Measurements from ENCODE around the gene KMT2D.

KMT2D gene

DNA sequence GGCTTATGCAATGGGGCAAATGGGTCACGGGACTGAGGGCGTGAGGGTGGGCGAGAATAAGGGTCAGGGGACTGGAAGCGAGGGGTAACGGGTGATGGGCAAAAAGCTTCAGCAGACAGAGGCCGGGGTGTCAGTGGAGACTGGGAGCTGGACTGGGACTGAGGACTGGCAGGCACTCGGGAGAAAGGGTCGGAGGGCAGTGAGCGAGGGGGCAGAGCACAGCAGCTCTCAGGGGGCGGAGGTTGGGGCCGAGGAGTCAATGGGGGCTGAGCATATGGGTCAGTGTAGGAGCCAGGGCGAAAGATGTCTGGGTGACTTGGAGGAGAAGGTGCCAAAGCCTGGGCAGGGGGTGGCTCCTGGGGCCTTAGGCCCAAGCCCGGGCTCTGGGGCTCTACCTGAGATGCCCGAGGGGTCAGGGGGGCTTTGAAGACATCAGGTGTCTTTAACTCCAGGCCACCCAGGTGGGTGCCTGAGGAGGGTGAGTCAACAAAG lies 20.2 kb downstream of the KMT2D start:
- no peak overlapping the region for H3K4me3 ChIP-seq (ENCODE audit: control insufficient read depth, low read depth, low read length)
- DNase-seq (ENCODE audit: low read depth): no peak
- TF ChIP-seq, protein P1, sequence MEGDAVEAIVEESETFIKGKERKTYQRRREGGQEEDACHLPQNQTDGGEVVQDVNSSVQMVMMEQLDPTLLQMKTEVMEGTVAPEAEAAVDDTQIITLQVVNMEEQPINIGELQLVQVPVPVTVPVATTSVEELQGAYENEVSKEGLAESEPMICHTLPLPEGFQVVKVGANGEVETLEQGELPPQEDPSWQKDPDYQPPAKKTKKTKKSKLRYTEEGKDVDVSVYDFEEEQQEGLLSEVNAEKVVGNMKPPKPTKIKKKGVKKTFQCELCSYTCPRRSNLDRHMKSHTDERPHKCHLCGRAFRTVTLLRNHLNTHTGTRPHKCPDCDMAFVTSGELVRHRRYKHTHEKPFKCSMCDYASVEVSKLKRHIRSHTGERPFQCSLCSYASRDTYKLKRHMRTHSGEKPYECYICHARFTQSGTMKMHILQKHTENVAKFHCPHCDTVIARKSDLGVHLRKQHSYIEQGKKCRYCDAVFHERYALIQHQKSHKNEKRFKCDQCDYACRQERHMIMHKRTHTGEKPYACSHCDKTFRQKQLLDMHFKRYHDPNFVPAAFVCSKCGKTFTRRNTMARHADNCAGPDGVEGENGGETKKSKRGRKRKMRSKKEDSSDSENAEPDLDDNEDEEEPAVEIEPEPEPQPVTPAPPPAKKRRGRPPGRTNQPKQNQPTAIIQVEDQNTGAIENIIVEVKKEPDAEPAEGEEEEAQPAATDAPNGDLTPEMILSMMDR (IDR thresholded peaks at IDR 0.05; ENCODE audit: control insufficient read depth, insufficient read depth, low read depth, low read length, missing control alignments): no peak

DNA sequence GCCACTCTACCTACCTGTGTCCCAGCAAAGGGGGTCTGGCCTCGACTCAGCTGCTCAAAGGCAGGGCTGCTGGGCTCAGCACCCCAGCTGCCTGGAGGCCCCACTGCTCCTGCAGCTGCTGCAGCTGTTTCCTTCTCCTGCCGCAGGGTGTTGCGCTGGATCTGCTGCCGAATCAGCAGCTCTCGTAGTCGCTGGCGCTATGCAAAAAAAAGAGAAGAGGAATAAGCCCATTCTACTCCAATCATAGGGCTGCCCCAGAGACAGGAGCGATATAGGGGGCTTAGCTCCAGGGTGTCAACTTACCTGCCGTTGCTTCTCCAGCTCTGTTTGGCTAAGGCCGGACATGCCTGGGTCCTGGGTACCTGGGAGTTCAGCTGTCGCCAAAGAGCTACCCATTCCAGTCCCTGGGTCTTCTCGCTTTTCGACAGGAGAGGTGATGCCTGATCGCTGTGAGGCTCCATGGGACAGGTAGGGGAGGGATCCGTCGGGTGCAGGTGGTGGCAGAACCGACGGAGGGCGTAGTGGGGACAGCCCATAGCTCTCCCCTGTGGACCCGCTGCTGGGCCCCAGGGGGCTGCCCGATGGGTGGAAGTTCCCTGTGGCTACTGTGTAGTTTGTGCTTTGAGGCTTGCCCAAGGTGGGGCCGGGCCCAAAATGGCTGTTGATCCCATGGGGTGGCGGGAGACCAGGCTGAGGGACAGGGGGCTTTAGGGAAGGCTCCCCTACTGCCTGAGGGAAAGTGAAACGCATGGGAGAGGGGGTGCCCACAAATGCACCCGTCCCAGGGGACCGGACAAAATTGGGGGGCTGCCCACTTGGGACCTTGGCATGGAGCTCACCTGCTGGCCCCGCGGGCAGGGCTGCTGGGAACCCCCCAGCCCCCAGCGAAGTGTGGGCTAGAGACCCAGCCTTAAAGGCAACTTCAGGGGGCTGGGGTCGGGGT lies 20.9 kb downstream of the KMT2D start:
- DNase-seq (ENCODE audit: low read depth): no peak
- TF ChIP-seq, protein P1 (IDR thresholded peaks at IDR 0.05; ENCODE audit: control insufficient read depth, insufficient read depth, low read depth, low read length, missing control alignments): no peak
- H3K4me3 ChIP-seq (ENCODE audit: control insufficient read depth, low read depth, low read length): no peak overlapping the region

DNA sequence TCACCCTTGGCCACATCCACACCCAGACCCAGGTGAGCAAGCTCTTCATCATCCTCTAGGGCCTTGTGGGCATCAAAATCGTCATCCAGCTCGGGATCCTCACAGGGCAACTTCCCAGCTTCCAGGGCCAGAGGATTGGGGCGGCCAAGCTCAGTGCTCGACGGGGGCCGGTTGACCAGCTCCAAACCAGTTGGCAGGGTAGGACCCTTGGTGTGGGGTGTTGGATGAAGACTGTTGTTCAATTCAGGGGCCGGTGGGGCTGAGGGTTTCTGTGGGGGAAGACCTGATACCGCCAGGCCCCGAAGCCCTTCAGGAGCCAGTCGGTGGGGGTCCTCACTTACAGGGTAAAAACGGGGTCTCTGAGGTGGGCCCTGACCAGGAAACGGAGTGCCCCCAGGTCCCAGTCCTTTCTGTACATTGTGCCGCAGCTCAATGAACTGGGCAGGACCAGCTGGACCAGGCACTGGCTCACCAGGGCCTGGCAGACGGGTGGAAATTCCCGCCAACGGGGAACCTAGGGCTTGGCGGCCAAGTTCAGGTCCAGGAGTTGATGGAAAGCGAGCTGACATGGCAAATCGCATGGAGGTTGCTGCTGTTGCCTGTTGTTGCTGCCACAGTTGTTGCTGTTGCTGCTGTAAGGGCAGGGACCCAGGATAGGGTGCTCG lies 22.2 kb downstream of the KMT2D start:
- DNase-seq (ENCODE audit: low read depth): no peak
- H3K4me3 ChIP-seq (ENCODE audit: control insufficient read depth, low read depth, low read length): no peak overlapping the region
- TF ChIP-seq, protein P1 (IDR thresholded peaks at IDR 0.05; ENCODE audit: control insufficient read depth, insufficient read depth, low read depth, low read length, missing control alignments): no peak

DNA sequence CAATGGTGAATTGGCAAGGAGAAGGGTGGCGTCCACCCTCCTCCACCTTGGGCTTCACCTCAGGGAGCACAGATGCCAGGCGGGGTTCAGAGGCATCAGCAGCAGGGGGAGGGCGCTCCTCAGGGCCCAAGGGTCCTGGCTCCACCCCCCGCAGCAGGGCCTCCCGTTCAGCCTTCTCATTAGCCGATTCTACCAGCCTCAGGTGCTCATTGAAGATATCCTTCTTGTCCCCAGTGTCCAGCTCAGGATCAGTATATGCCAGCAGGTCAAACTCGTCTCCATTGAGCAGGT lies 22.7 kb downstream of the KMT2D start:
- DNase-seq (ENCODE audit: low read depth): no peak
- no peak overlapping the region for H3K4me3 ChIP-seq (ENCODE audit: control insufficient read depth, low read depth, low read length)
- TF ChIP-seq, protein P1 (IDR thresholded peaks at IDR 0.05; ENCODE audit: control insufficient read depth, insufficient read depth, low read depth, low read length, missing control alignments): no peak

DNA sequence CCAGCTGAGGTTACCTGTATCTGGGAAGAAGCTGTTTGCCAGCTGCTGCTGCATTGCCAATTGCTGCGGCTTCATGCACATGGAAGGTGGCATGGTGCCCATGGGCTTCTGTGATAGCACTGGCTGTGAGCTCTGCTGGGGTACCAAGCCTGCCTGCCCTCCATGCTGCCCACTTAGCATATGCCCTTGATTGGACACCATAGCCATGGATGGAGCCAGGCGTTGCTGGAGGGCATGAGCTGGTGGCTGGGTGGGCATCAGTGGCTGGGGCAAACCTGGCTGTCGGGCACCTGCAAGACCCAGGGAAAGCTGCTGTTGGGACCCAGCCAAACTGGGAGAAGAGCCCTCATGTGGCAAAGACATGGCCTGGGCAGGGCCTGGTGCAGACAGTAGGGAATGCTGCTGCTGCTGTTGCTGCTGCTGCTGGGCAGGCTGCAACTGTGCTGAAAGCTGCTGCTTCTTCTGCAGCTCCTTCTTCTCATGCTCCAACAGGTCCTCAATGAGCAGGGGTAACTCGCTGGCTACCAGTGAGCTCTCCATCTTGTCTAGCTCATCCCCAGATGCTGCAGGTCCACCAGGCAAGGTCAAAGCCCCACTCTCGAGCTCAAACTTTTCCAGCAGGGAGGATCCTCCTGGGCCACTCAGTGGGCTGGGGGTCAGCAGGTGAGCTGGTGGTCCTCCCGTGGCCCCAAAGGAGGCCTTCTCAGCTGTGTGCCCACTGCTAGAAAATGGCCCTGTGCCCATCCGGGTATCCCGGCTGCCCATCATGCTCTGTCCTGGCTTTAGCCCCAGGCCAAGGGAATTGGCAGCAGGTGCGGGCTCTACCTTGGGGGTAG lies 23.3 kb downstream of the KMT2D start:
- no peak for DNase-seq (ENCODE audit: low read depth)

DNA sequence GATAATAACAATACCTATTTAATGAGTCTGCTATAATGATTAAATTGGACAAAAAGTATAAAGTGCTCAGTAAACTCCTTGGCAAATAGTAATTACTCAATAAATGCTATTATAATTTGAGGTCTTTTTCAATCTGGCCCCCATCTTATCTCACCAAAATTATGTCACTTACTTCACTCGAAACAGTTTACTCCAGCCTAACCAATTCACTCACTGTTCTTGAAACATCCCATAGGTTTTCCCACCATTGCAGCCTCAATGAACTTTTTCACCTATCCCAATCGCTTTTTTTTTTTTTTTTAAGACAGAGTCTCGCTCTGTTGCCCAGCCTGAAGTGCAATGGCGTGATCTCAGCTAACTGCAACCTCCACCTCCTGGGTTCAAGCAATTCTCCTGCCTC lies 24.6 kb downstream of the KMT2D start:
- TF ChIP-seq, protein P1 (IDR thresholded peaks at IDR 0.05; ENCODE audit: control insufficient read depth, insufficient read depth, low read depth, low read length, missing control alignments): no peak
- H3K4me3 ChIP-seq (ENCODE audit: control insufficient read depth, low read depth, low read length): no peak overlapping the region
- no peak for DNase-seq (ENCODE audit: low read depth)

More for the DNA sequence above, 23.3 kb downstream of the KMT2D start:
- TF ChIP-seq, protein P1 (IDR thresholded peaks at IDR 0.05; ENCODE audit: control insufficient read depth, insufficient read depth, low read depth, low read length, missing control alignments): no peak
- H3K4me3 ChIP-seq (ENCODE audit: control insufficient read depth, low read depth, low read length): no peak overlapping the region
